Measurements from ENCODE around the gene TYROBP. TPM values are rescaled to one million over a fixed set of nuclear protein-coding genes. Genes with fewer than 3 reads are reported as not detected.

TYROBP gene
- total and polyA plus RNA-seq, 2 of the 8 experiments (the other 6 are each of a cell fraction or from before 2014, with no cell fraction given), result 0.18 TPM; not detected in 1

DNA sequence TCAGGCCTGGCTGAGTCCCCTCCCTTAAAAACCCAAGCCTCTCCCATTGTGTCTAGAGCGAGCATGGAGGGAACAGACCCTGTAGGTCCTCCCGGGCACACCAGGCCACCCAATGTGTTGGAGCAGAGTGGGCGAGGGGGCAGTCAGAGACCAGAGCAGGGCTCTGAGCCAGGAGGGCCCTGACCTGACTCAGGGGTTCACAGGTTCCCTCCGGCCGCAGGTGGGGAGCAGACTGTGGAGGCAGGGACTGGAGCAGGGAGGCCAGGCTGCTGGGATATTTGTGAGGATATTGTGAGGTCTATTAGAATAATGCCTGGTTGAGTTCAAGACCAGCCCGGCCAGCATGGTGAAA is 1.6 kb upstream of the TYROBP start:
- H3K36me3 ChIP-seq (ENCODE audit: control insufficient read depth in 2 of 4, insufficient read depth in 4 of 4, low read length in 3 of 4), result no peaks in the 10 kb centered on the region
- no peak overlapping the region for H3K4me2 ChIP-seq (ENCODE audit: insufficient read depth in 1 of 2, low read depth in 2 of 2, low read length in 2 of 2)
- 85% methylated on average over 6 of the region's 6 CpGs; no CpG with 5 or more reads in 1 of the 2 experiments for WGBS, 2 experiments (ENCODE audit: extremely low coverage in 1 of 2, insufficient coverage in 1 of 2, insufficient read length in 1 of 2, insufficient replicate concordance in 2 of 2, low coverage in 1 of 2, low lambda C conversion rate in 2 of 2, missing lambda C conversion rate in 1 of 2)
- no peak overlapping the region for H3K4ac ChIP-seq (replicated peaks; ENCODE audit: insufficient read length, low read depth, low read length)
- DNase-seq (ENCODE audit: low read depth in 1 of 2, low spot score in 2 of 2) (no peak), FAIRE-seq (no peak)
- no peak overlapping the region for H3K14ac ChIP-seq (ENCODE audit: insufficient read length)
- H3K56ac ChIP-seq (replicated peaks; ENCODE audit: insufficient read length, low read depth, low read length), result no peak overlapping the region
- H3K27ac ChIP-seq (ENCODE audit: low read depth, low read length), result peak overlapping the region; percentile 47; the same call in 1 of the 2 replicates
- H4K20me1 ChIP-seq (replicated peaks in 1 of 2; ENCODE audit: control insufficient read depth in 1 of 2, insufficient read depth in 2 of 2, low read length in 2 of 2), result no peaks in the 10 kb centered on the region
- no peak overlapping the region for H2AK5ac ChIP-seq (ENCODE audit: low read depth, low read length)
- no peak overlapping the region for H3K23ac ChIP-seq (ENCODE audit: insufficient read length)
- peak overlapping the region; percentile 61; the same call in 1 of the 2 replicates for H2BK15ac ChIP-seq (ENCODE audit: low read length)
- no peaks in the 10 kb centered on the region for H3K9me3 ChIP-seq (ENCODE audit: insufficient read depth in 2 of 2, low read depth in 1 of 2, low read length in 1 of 2)
- H3K27me3 ChIP-seq (replicated peaks in 1 of 4; ENCODE audit: control insufficient read depth in 3 of 4, extremely low read depth in 1 of 4, insufficient read depth in 3 of 4, low read length in 3 of 4), result no peaks in the 10 kb centered on the region
- H2BK12ac ChIP-seq (ENCODE audit: low read depth, low read length), result peak overlapping the region; percentile 95; the same call in 1 of the 2 replicates
- H3K79me2 ChIP-seq (ENCODE audit: control insufficient read depth in 1 of 2, insufficient read depth in 2 of 2, low read length in 2 of 2), result no peaks in the 10 kb centered on the region
- POLR2A ChIA-PET (ENCODE audit: partially characterized antibody), result no interaction called here
- CTCF ChIA-PET (ENCODE audit: partially characterized antibody), result interaction anchor here (0.8 to 1.7 kb wide), 3 partner anchors 15 to 125 kb away, joined by 3 read pairs; no protein-coding TSS in a partner anchor
- no peak overlapping the region for H2BK20ac ChIP-seq (ENCODE audit: low read length)
- H3K18ac ChIP-seq (ENCODE audit: extremely low read depth, low read length), result no peak overlapping the region
- no peak overlapping the region; the same call in 1 of the 2 replicates for H2BK5ac ChIP-seq (ENCODE audit: low read depth, low read length)
- H3K9ac ChIP-seq (replicated peaks in 1 of 4; ENCODE audit: extremely low read depth in 1 of 4, low read depth in 3 of 4, low read length in 3 of 4), result no peak overlapping the region
- H2BK120ac ChIP-seq (replicated peaks; ENCODE audit: low read depth, low read length), result no peak overlapping the region
- H3K4me3 ChIP-seq (ENCODE audit: extremely low read depth in 1 of 4, insufficient read depth in 2 of 4, low read depth in 3 of 4, low read length in 4 of 4), result no peak overlapping the region
- peaks cover 0 to 17% (median 7%) of the 10 kb centered on the region in 4 experiments; a peak in 4 of 7 replicates for H3K4me1 ChIP-seq (replicated peaks in 1 of 4; ENCODE audit: control insufficient read depth in 3 of 4, insufficient read depth in 4 of 4, low read length in 3 of 4)
- H4K91ac ChIP-seq (replicated peaks; ENCODE audit: insufficient read length, low read length), result peak overlapping the region; percentile 25
- no peaks in the 10 kb centered on the region for H3K79me1 ChIP-seq (ENCODE audit: low read depth, low read length)
- no peak overlapping the region for H4K5ac ChIP-seq (ENCODE audit: insufficient read length, low read depth, low read length)
- H3K23me2 ChIP-seq (ENCODE audit: low read depth, low read length), result no peaks in the 10 kb centered on the region
- peak overlapping the region; percentile 84; the same call in 1 of the 2 replicates for H2AFZ ChIP-seq (ENCODE audit: low read length)
- TF ChIP-seq ZNF274 (IDR thresholded peaks at IDR 0.05; ENCODE audit: borderline replicate concordance, extremely low read depth, low read length) (no peak), MAX (IDR thresholded peaks at IDR 0.05) (no peak), GTF2F1 (IDR thresholded peaks at IDR 0.05; ENCODE audit: borderline replicate concordance, low read depth, low read length) (no peak), GABPA (IDR thresholded peaks at IDR 0.05; ENCODE audit: borderline replicate concordance, insufficient read depth, low read length) (no peak)
- H4K8ac ChIP-seq (ENCODE audit: extremely low read depth, insufficient read depth, low read length), result peak overlapping the region; percentile 86

Data from H1 (cell line).